ENCODE results near the gene MCHR1. TPM values are rescaled to one million over a fixed set of nuclear protein-coding genes. Genes with fewer than 3 reads are reported as not detected.

Gene MCHR1
- total and polyA plus RNA-seq, 2 donors, result 0.26 to 0.95 TPM

DNA sequence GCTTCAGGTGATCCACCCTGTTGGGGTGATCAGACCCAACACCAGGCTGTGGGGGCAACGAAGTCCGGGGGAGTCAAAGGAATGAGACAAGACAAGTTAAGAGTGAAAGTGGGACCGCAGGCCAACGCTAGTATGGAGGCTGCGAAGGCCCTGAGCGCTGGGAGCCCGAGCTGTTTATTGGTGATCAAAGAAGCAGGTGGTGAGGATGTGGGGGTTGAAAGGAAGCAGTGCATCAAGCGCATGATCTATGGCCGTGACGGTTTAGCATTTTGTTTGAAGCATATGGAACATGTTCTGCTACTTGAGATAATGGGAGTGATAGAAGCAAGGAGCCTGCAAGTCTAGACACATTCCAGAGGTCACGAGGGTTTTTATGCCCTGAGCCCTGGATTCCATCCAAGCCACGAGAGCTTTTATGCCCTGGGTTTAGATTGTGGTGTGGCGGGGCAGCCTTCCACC, 49.5 kb downstream of the MCHR1 start:
- Histone ChIP-seq H3K36me3 (ENCODE audit: insufficient read depth) (no peaks in the 10 kb centered on the region), H3K4me3 (ENCODE audit: low read depth, low read length) (no peak overlapping the region), H3K4me1 (ENCODE audit: insufficient read depth) (peaks cover 1% of the 10 kb centered on the region), H3K27ac (ENCODE audit: low read depth) (no peak overlapping the region)
- DNase-seq (ENCODE audit: extremely low spot score), result peak; percentile 61
- WGBS, result 38% methylated on average over 13 of the region's 13 CpGs

DNA sequence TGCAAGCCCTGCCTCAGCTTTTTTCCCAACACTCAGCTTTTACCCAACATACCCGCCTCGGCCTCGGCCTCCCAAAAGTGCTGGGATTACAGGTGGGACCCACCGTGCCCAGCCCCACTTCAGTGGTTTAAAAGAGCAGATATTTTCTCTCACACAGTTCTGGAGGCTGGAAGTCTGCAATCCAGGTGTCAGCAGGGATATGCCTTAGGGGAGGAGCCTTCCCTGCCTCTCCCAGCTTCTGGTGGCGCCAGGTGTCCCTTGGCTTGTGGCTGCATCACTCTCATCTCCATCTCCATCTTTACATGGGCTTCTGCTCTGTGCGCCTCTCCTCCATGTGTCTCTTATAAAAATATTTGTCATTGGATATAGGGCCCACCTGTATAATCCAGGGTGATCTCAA, 50.0 kb downstream of the MCHR1 start:
- DNase-seq (ENCODE audit: extremely low spot score), result no peak
- no peak overlapping the region for H3K27ac ChIP-seq (ENCODE audit: low read depth)
- no peak overlapping the region for H3K4me3 ChIP-seq (ENCODE audit: low read depth, low read length)

More for the DNA sequence above, 50.0 kb downstream of the MCHR1 start:
- peaks cover 1% of the 10 kb centered on the region for H3K4me1 ChIP-seq (ENCODE audit: insufficient read depth)
- no peaks in the 10 kb centered on the region for H3K36me3 ChIP-seq (ENCODE audit: insufficient read depth)
- 77% methylated on average over 6 of the region's 6 CpGs for WGBS

Other genes starting within 250 kb of the MCHR1 start
- gene MRTFA, start 42.8 kb upstream of the MCHR1 start, total RNA-seq, result 22.3 TPM
- gene MRTFA, start 42.8 kb upstream of the MCHR1 start, polyA plus RNA-seq, result 37.6 TPM
- 20.1 TPM for gene SLC25A17, start 139.9 kb downstream of the MCHR1 start, total RNA-seq
- 13.3 TPM for gene SLC25A17, start 139.9 kb downstream of the MCHR1 start, polyA plus RNA-seq
- 159 TPM for gene ST13, start 177.2 kb downstream of the MCHR1 start, total RNA-seq
- gene ST13, start 177.2 kb downstream of the MCHR1 start, polyA plus RNA-seq, result 233 TPM
- 11.0 TPM for gene XPNPEP3, start 177.7 kb downstream of the MCHR1 start, total RNA-seq
- 5.1 TPM for gene XPNPEP3, start 177.7 kb downstream of the MCHR1 start, polyA plus RNA-seq
- not detected for gene DNAJB7, start 182.6 kb downstream of the MCHR1 start, total RNA-seq
- not detected for gene DNAJB7, start 182.6 kb downstream of the MCHR1 start, polyA plus RNA-seq

Data from urinary bladder (tissue), 4 donors.